Ishikawa (cell line): ENCODE results near the gene PRKCE.

Experiments used
- EGR1 ChIP-seq: IDR thresholded peaks from 2 replicates; pipeline ENCODE4 v1.6.1; 2012
- FOXM1 ChIP-seq: IDR thresholded peaks from 2 replicates; pipeline ENCODE4 v1.6.1; 2012; ENCODE audit warnings: low read depth, borderline replicate concordance
- MAX ChIP-seq: IDR thresholded peaks from 2 replicates; pipeline ENCODE4 v1.6.1; 2012
- NFIC ChIP-seq: IDR thresholded peaks from 2 replicates; pipeline ENCODE4 v1.6.1; 2012
- RAD21 ChIP-seq: IDR thresholded peaks from 2 replicates; pipeline ENCODE4 v1.6.1; 2012; ENCODE audit warnings: low read depth
- REST ChIP-seq: IDR thresholded peaks from 2 replicates; pipeline ENCODE4 v1.6.1; 2012; ENCODE audit warnings: low read depth, mild to moderate bottlenecking
- TAF1 ChIP-seq: IDR thresholded peaks from 2 replicates; pipeline ENCODE4 v1.6.1; 2012; ENCODE audit warnings: low read depth, mild to moderate bottlenecking
- TCF12 ChIP-seq: IDR thresholded peaks from 2 replicates; pipeline ENCODE4 v1.6.1; 2012; ENCODE audit warnings: low read depth
- YY1 ChIP-seq: IDR thresholded peaks from 2 replicates; pipeline ENCODE4 v1.6.1; 2012; ENCODE audit warnings: low read depth

GRCh38 chr2:46034535-46034934 is 383.1 kb downstream of the PRKCE start:
- no peak for TF ChIP-seq TAF1
- no peak for TF ChIP-seq MAX
- TF ChIP-seq TCF12: no peak
- no peak for TF ChIP-seq YY1
- TF ChIP-seq REST: no peak
- no peak for TF ChIP-seq RAD21
- TF ChIP-seq FOXM1: no peak
- TF ChIP-seq EGR1: no peak
- TF ChIP-seq NFIC: no peak
